Testis (tissue), 3 donors: ENCODE measurements around the gene RAP1GAP2. TPM values are rescaled to one million over a fixed set of nuclear protein-coding genes. Genes with fewer than 3 reads are reported as not detected.

ENCODE experiments used
- DNase-seq: peaks from one replicate; pipeline ENCODE4 v3.0.0-alpha.2; 2019
- H3K27ac ChIP-seq, 2 donors: fragments of 200-600 bp; sonication (generic); one replicate each; pipeline ENCODE4 v1.5.1; 2019
- H3K27me3 ChIP-seq: fragments of 200-600 bp; sonication (generic); one replicate; pipeline ENCODE4 v1.5.1; 2019
- H3K36me3 ChIP-seq: fragments of 200-600 bp; sonication (generic); one replicate; pipeline ENCODE4 v1.5.1; 2017; ENCODE audit warnings: low read depth; ENCODE audit errors: missing control alignments
- H3K4me1 ChIP-seq: fragments of 200-600 bp; sonication (generic); one replicate; pipeline ENCODE4 v1.5.1; 2019
- H3K4me3 ChIP-seq, 2 donors: fragments of 200-600 bp; sonication (generic); one replicate each; pipeline ENCODE4 v1.5.1; 2017 to 2019
- H3K9me3 ChIP-seq: fragments of 200-600 bp; sonication (generic); one replicate; pipeline ENCODE4 v1.5.1; 2017
- POLR2A ChIP-seq: fragments of 450-650 bp; IDR thresholded peaks from one replicate; pipeline ENCODE4 v1.6.1; 2017; ENCODE audit warnings: antibody characterized with exemption, mild to moderate bottlenecking, moderate library complexity
- WGBS, 2 donors: methylation state at CpG; one replicate each; pipeline ENCODE4 v1.1.5; 2018; 5-methylcytosine and 5-hydroxymethylcytosine counted together
- intact Hi-C: fragments of 100-400 bp; cut with DNase I; formaldehyde crosslinking; loops from one replicate; pipeline ENCODE4 v1.15.1; 2023; ENCODE audit warnings: low total_unique reads
- polyA plus RNA-seq: library from polyadenylated mRNA; stranded (reverse); fragments of 350-450 nt; fragmentation: Illumina TruSeq; extraction: RNeasy Lipid Tissue Mini Kit (QIAGEN cat#74804); gene quantifications from one replicate; pipeline ENCODE4 v1.2.3, GENCODE V29; 2014; ENCODE audit warnings: low read depth, low replicate concordance; ENCODE audit not compliant: insufficient read depth
- total RNA-seq, 2 donors: library from RNA; depleted of rRNA; stranded (reverse); fragments of >200 nt; gene quantifications; one replicate each; pipeline ENCODE4 v1.2.3, GENCODE V29; 2016
- TF ChIP-seq, protein P1 (sequence below), 3 experiments: fragments of 450-650 bp in 2 of 3; fragments of 200-600 bp in 1 of 3; sonication (generic) in 1 of 3; IDR thresholded peaks; one replicate each; pipeline ENCODE4 v1.5.1; 2016 to 2019; ENCODE audit warnings: antibody characterized with exemption in 3 of 3, mild to moderate bottlenecking in 2 of 3, moderate library complexity in 1 of 3

The RAP1GAP2 gene
- total and polyA plus RNA-seq, 3 donors from 2014 or later = 10.4 to 21.7 (median 15.1) TPM

DNA sequence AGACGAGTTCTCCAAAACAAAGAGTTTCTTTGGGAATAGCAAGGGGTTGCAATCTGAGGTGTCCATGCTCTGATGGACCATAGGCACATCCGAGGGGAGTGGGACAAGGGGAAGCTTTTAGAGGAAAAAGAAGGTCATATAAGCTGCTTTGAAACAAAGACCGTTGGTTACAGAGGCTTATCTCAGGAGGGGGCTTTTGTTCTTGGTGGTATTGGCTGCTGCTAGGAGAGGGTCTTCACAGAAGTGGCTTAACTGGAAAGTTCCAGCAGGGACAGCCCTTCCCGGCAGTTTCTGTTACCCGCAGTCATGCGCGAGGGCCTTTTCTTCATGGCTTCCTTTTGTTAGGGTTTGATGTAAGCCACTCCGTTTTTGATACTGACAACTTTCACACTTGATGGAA lies 76.0 kb downstream of the RAP1GAP2 start:
- Histone ChIP-seq H3K4me1 (no peaks in the 10 kb centered on the region), H3K27me3 (no peaks in the 10 kb centered on the region), H3K27ac (no peak overlapping the region), H3K4me3 (no peak overlapping the region), H3K36me3 (no peaks in the 10 kb centered on the region), H3K9me3 (no peaks in the 10 kb centered on the region)
- intact Hi-C loops = no loop called here
- 81 to 82% methylated on average over 8 of the region's 8 CpGs for WGBS, 2 donors
- TF ChIP-seq, protein P1, sequence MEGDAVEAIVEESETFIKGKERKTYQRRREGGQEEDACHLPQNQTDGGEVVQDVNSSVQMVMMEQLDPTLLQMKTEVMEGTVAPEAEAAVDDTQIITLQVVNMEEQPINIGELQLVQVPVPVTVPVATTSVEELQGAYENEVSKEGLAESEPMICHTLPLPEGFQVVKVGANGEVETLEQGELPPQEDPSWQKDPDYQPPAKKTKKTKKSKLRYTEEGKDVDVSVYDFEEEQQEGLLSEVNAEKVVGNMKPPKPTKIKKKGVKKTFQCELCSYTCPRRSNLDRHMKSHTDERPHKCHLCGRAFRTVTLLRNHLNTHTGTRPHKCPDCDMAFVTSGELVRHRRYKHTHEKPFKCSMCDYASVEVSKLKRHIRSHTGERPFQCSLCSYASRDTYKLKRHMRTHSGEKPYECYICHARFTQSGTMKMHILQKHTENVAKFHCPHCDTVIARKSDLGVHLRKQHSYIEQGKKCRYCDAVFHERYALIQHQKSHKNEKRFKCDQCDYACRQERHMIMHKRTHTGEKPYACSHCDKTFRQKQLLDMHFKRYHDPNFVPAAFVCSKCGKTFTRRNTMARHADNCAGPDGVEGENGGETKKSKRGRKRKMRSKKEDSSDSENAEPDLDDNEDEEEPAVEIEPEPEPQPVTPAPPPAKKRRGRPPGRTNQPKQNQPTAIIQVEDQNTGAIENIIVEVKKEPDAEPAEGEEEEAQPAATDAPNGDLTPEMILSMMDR (IDR thresholded peaks at IDR 0.05) = no peak
- no peak for TF ChIP-seq POLR2A
- DNase-seq = no peak

DNA sequence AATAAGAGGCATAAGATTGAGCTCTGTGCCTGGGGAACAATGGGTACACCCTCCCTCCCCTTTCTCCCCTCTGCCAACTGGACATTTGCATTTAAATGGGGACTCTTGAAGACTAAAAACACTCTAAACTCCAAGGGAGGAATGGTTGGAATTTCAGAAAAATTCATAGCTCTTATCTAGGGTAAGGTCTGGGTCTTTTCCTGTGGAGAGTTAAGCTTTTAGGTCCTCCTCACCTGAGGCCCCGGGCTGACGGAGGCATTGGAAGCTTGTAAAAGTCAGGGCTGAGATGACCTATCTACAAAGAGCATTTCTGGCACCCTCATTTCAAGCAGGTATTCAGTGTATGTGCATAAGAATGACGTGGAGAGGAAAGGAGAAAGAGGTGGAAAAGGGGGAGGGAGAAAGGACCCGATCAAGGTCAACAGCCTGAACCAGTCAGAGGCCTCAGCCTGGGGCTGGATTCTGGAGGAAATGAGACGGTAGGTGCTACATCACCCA lies 78.0 kb downstream of the RAP1GAP2 start:
- Histone ChIP-seq H3K36me3 (no peaks in the 10 kb centered on the region), H3K27ac (no peak overlapping the region), H3K4me3 (no peak overlapping the region), H3K9me3 (no peaks in the 10 kb centered on the region), H3K4me1 (no peaks in the 10 kb centered on the region), H3K27me3 (no peaks in the 10 kb centered on the region)
- intact Hi-C loops = no loop called here
- WGBS, 2 donors = 50 to 69% methylated on average over 5 of the region's 5 CpGs
- no peak for DNase-seq
- no peak for TF ChIP-seq POLR2A
- TF ChIP-seq, protein P1 (IDR thresholded peaks at IDR 0.05) = no peak

DNA sequence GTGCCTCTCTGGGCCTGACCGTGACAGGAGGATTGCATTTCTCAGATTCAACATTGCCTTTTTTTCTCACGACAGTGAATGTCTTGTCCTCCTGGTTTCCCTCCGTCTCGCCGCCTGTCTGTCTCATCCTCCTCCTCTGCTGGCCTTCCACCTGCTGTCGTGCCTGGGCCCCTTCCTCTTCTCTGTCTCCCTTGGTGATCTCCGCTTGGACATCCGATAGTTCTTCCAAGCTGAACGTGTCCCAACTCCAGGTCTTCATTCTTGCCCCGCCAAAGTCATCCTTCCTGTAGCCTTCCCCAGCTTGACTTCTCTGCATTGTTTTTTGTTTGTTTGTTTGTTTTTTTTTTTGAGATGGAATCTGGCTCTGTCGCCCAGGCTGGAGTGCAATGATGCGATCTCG lies 79.4 kb downstream of the RAP1GAP2 start:
- DNase-seq = no peak
- H3K4me3 ChIP-seq = no peak overlapping the region
- no peak for TF ChIP-seq POLR2A
- TF ChIP-seq, protein P1 (IDR thresholded peaks at IDR 0.05) = no peak
- H3K4me1 ChIP-seq = no peaks in the 10 kb centered on the region
- H3K27me3 ChIP-seq = no peaks in the 10 kb centered on the region
- intact Hi-C loops = no loop called here
- WGBS, 2 donors = 88 to 89% methylated on average over 13 of the region's 13 CpGs
- H3K27ac ChIP-seq = no peak overlapping the region
- no peaks in the 10 kb centered on the region for H3K36me3 ChIP-seq
- no peaks in the 10 kb centered on the region for H3K9me3 ChIP-seq

DNA sequence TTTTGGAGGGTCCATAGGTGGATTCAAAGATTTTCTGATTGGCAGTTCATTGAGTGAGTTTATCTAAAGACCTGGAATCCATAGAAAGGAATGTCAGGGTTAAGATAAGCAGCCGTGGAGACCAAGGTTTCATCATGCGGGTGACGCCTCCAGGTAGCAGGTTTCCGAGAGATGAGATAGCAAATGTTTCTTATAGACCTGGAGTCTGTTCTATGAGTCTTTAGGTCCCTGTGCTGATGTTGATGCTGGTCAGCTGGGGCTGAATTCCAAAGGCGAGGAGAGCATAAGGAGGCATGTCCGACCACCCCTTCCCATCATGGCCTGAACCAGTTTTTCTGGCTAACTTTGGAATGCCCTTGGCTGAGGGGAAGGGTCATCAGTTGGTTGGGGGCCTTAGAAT lies 80.2 kb downstream of the RAP1GAP2 start:
- H3K4me1 ChIP-seq = no peaks in the 10 kb centered on the region
- no peaks in the 10 kb centered on the region for H3K9me3 ChIP-seq
- no peak overlapping the region for H3K27ac ChIP-seq
- intact Hi-C loops = no loop called here
- no peaks in the 10 kb centered on the region for H3K36me3 ChIP-seq
- no peak for DNase-seq
- 76 to 79% methylated on average over 6 of the region's 6 CpGs for WGBS, 2 donors
- H3K27me3 ChIP-seq = no peaks in the 10 kb centered on the region
- H3K4me3 ChIP-seq = no peak overlapping the region
- TF ChIP-seq, protein P1 (IDR thresholded peaks at IDR 0.05) = no peak
- no peak for TF ChIP-seq POLR2A

DNA sequence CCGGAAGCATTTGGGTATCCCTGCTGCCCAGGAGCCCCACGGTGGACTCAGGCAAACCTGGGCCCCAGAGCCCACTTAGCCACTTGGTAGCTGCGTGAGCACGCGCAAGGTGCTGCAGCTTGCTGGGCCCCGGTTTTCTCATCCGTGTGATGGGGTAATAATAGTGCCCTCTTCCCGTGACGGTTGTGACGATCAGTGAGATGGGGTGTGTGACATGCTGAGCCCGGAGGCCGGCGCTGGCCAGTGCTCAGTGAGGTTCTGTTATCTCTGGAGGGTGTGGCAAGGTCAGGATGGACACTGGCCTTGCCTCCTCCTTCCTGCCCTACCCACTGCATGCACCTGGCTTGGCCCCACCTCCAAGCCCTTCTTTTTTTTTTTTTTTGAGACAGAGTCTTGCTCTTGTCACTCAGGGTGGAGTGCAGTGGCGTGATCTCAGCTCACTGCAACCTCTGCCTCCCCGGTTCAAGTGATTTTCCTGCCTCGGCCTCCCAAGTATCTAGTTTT lies 82.6 kb downstream of the RAP1GAP2 start:
- no peaks in the 10 kb centered on the region for H3K9me3 ChIP-seq
- WGBS, 2 donors = 81 to 85% methylated on average over 7 to 16 of the region's 16 CpGs
- intact Hi-C loops = no loop called here

More for the DNA sequence above, 82.6 kb downstream of the RAP1GAP2 start:
- Histone ChIP-seq H3K36me3 (no peaks in the 10 kb centered on the region), H3K27ac (no peak overlapping the region), H3K4me1 (no peaks in the 10 kb centered on the region), H3K27me3 (no peaks in the 10 kb centered on the region), H3K4me3 (no peak overlapping the region)
- TF ChIP-seq POLR2A = no peak
- TF ChIP-seq, protein P1 (IDR thresholded peaks at IDR 0.05) = no peak
- no peak for DNase-seq
